Measurements from ENCODE around the gene NELFA.

DNA sequence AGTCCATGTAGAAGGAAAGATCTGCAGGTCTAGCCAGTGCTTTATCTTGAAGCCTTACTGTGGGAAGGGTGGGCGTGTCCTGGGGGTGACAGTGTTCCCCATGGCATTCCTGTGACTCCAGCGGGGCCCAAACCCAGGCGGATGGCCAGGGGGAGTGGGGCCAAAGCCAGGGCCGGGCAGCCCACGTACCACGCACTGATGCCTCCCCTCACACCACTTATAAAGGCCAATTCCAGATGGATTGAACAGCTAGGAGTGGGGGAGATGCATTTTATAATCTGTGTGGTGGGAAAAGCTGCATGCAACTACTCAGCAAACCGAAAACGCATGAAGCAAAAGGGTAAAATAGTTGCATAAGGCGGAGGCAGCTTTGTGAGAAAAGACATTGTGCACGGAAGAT lies 36.4 kb downstream of the NELFA start:
- no peak for TF ChIP-seq POLR2A (IDR thresholded peaks at IDR 0.05; ENCODE audit: low read length)
- no peak for TF ChIP-seq GATA1 (IDR thresholded peaks at IDR 0.05; ENCODE audit: low read depth, low read length)
